ENCODE measurements around the gene AMPD2. TPM values are rescaled to one million over a fixed set of nuclear protein-coding genes. Genes with fewer than 3 reads are reported as not detected.

The AMPD2 gene
- total RNA-seq, 1 experiment from 2014 or later: 69.9 TPM

- CTCF ChIA-PET: interaction anchor here (1.0 to 1.8 kb wide), 2 partner anchors 13 to 78 kb away, joined by 3 to 5 read pairs; partner anchors contain the start of gene GNAI3
Measured at GRCh38 chr1:109626682-109627408, 7.2 kb downstream of the AMPD2 start.

More at GRCh38 chr1:109626682-109627408, 7.2 kb downstream of the AMPD2 start:
- H3K27ac ChIP-seq (ENCODE audit: low read depth, low read length): no peak overlapping the region
- no peaks in the 10 kb centered on the region for H4K20me1 ChIP-seq (ENCODE audit: insufficient read depth)
- intact Hi-C loops (cut with micrococcal nuclease): no loop called here
- peaks cover 6 to 20% of the 10 kb centered on the region in 2 experiments; a peak in 3 of 4 replicates for H3K36me3 ChIP-seq (ENCODE audit: control insufficient read depth in 1 of 2, insufficient read depth in 2 of 2, low read length in 2 of 2)
- H3K79me2 ChIP-seq (ENCODE audit: insufficient read depth, low read length): peaks cover 30% of the 10 kb centered on the region
- ChIA-PET RAD21 (ENCODE audit: low non-redundant PET in 1 of 2, low total read pairs in 2 of 2, uncharacterized antibody in 2 of 2, unreplicated experiment in 2 of 2) (no interaction called here), POLR2A (no interaction called here)
- no peaks in the 10 kb centered on the region for H3K9me2 ChIP-seq (ENCODE audit: insufficient read depth)
- H2AFZ ChIP-seq (ENCODE audit: low read depth, low read length, poor library complexity, severe bottlenecking): no peak overlapping the region
- no peaks in the 10 kb centered on the region for H3K9me3 ChIP-seq (ENCODE audit: control insufficient read depth in 1 of 2, insufficient read depth in 1 of 2, low read depth in 1 of 2, low read length in 2 of 2)
- no peak overlapping the region for H3K9ac ChIP-seq (ENCODE audit: low read length)
- DNase-seq (ENCODE audit: low read depth, low spot score) (no peak), ATAC-seq (no peak)
- H3K4me2 ChIP-seq (ENCODE audit: low read length): no peak overlapping the region
- no peak overlapping the region for H3K4me3 ChIP-seq (replicated peaks in 1 of 2; ENCODE audit: low read depth in 1 of 2, low read length in 2 of 2)
- no TSS peak for BruUV-seq (replicated peaks)
- peaks cover 8 to 10% of the 10 kb centered on the region in 2 experiments; a peak in 2 of 4 replicates for H3K4me1 ChIP-seq (ENCODE audit: control insufficient read depth in 1 of 2, insufficient read depth in 2 of 2, low read length in 2 of 2)
- H3K27me3 ChIP-seq (ENCODE audit: insufficient read depth, low read length): no peaks in the 10 kb centered on the region
- no peak for TF ChIP-seq CTCF (IDR thresholded peaks at IDR 0.05 in 2 of 3, conservative IDR thresholded peaks at IDR 0.05 in 1 of 3; ENCODE audit: borderline replicate concordance in 1 of 3, insufficient read depth in 1 of 3, low read depth in 2 of 3, low read length in 2 of 3)
- TF ChIP-seq SIN3A (IDR thresholded peaks at IDR 0.05; ENCODE audit: low read depth): no peak
- no peak for TF ChIP-seq ZFX (IDR thresholded peaks at IDR 0.05)
- TF ChIP-seq, protein P1, sequence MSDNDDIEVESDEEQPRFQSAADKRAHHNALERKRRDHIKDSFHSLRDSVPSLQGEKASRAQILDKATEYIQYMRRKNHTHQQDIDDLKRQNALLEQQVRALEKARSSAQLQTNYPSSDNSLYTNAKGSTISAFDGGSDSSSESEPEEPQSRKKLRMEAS (IDR thresholded peaks at IDR 0.05): no peak
- no peak for TF ChIP-seq EZH2phosphoT487 (IDR thresholded peaks at IDR 0.05; ENCODE audit: borderline replicate concordance)
- TF ChIP-seq POLR2AphosphoS5 (IDR thresholded peaks at IDR 0.05; ENCODE audit: low read depth, low read length): no peak
- no peak for TF ChIP-seq ZBTB33 (IDR thresholded peaks at IDR 0.05; ENCODE audit: extremely low read depth, insufficient replicate concordance, low read length)
- no peak for TF ChIP-seq CEBPB (IDR thresholded peaks at IDR 0.05; ENCODE audit: low read depth)
- TF ChIP-seq FOSL1 (IDR thresholded peaks at IDR 0.05; ENCODE audit: low read depth): no peak
- no peak for TF ChIP-seq TCF7L2 (IDR thresholded peaks at IDR 0.05; ENCODE audit: borderline replicate concordance, extremely low read depth, insufficient read depth, insufficient read length)
- TF ChIP-seq SP1 (IDR thresholded peaks at IDR 0.05; ENCODE audit: low read depth): no peak
- no peak for TF ChIP-seq ELF1 (IDR thresholded peaks at IDR 0.05; ENCODE audit: borderline replicate concordance, low read depth)
- no peak for TF ChIP-seq ZNF274 (IDR thresholded peaks at IDR 0.05; ENCODE audit: low read depth, low read length)
- TF ChIP-seq POLR2A (IDR thresholded peaks at IDR 0.05; ENCODE audit: borderline replicate concordance, extremely low read depth, insufficient read depth, insufficient read length): no peak
- no peak for TF ChIP-seq RAD21 (IDR thresholded peaks at IDR 0.05; ENCODE audit: low read depth)
- TF ChIP-seq YY1 (IDR thresholded peaks at IDR 0.05; ENCODE audit: extremely low read depth, insufficient replicate concordance, low read depth, low read length): no peak
